Body of pancreas (tissue), 4 donors: ENCODE results near the gene MAGI1.
"Not testable (repeated sequence)": the region's sequence is repeated elsewhere in the genome, so short reads cannot be mapped to it uniquely, and the experiment has no call there.

Experiments used
- POLR2A ChIP-seq, 3 donors: fragments of 450-650 bp; IDR thresholded peaks; one replicate each; pipeline ENCODE4 v1.6.1; 2016; ENCODE audit warnings: antibody characterized with exemption in 3 of 3, mild to moderate bottlenecking in 2 of 3
- TF ChIP-seq, protein P1 (sequence below), 7 experiments: fragments of 450-650 bp in 4 of 7; fragments of 200-600 bp in 3 of 7; sonication (generic) in 3 of 7; IDR thresholded peaks; one replicate each; pipeline ENCODE4 v1.5.1; 2016 to 2019; ENCODE audit warnings: antibody characterized with exemption in 7 of 7

DNA sequence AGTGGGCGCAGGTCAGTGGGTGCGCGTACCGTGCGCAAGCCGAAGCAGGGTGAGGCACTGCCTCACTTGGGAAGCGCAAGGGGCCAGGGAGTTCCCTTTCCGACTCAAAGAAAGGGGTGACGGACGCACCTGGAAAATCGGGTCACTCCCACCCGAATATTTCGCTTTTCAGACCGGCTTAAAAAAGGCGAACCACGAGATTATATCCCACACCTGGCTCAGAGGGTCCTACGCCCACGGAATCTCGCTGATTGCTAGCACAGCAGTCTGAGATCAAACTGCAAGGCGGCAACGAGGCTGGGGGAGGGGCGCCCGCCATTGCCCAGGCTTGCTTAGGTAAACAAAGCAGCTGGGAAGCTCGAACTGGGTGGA is 529.3 kb downstream of the MAGI1 start:
- not testable (repeated sequence) for TF ChIP-seq POLR2A (IDR thresholded peaks at IDR 0.05)
- TF ChIP-seq, protein P1, sequence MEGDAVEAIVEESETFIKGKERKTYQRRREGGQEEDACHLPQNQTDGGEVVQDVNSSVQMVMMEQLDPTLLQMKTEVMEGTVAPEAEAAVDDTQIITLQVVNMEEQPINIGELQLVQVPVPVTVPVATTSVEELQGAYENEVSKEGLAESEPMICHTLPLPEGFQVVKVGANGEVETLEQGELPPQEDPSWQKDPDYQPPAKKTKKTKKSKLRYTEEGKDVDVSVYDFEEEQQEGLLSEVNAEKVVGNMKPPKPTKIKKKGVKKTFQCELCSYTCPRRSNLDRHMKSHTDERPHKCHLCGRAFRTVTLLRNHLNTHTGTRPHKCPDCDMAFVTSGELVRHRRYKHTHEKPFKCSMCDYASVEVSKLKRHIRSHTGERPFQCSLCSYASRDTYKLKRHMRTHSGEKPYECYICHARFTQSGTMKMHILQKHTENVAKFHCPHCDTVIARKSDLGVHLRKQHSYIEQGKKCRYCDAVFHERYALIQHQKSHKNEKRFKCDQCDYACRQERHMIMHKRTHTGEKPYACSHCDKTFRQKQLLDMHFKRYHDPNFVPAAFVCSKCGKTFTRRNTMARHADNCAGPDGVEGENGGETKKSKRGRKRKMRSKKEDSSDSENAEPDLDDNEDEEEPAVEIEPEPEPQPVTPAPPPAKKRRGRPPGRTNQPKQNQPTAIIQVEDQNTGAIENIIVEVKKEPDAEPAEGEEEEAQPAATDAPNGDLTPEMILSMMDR (IDR thresholded peaks at IDR 0.05): not testable (repeated sequence)
